Nephron progenitor cell (in vitro differentiated cells): ENCODE data around the gene RALY.
"Not testable (repeated sequence)": the region's sequence is repeated elsewhere in the genome, so short reads cannot be mapped to it uniquely, and the experiment has no call there.

Source experiments
- DNase-seq: peaks from one replicate; pipeline ENCODE4 v3.0.0; 2021
- H3K27ac Mint-ChIP-seq: 2 replicates; pipeline ENCODE4 v1.8.0; 2021; ENCODE audit warnings: mild to moderate bottlenecking, moderate library complexity, mixed read lengths
- H3K27me3 Mint-ChIP-seq: 2 replicates; pipeline ENCODE4 v1.8.0; 2021; ENCODE audit warnings: mild to moderate bottlenecking, low read depth, mixed read lengths; ENCODE audit not compliant: poor library complexity
- H3K36me3 Mint-ChIP-seq: 2 replicates; pipeline ENCODE4 v1.8.0; 2021; ENCODE audit warnings: low read depth, mixed read lengths
- H3K4me1 Mint-ChIP-seq: 2 replicates; pipeline ENCODE4 v1.8.0; 2021; ENCODE audit warnings: mixed read lengths
- H3K4me3 Mint-ChIP-seq: 2 replicates; pipeline ENCODE4 v1.8.0; 2021; ENCODE audit warnings: mild to moderate bottlenecking, moderate library complexity, mixed read lengths
- H3K9me3 Mint-ChIP-seq: 2 replicates; pipeline ENCODE4 v1.8.0; 2021; ENCODE audit warnings: mild to moderate bottlenecking, moderate library complexity, mixed read lengths
- CTCF ChIP-seq: fragments of 200-600 bp; sonication (generic); IDR thresholded peaks from 2 replicates; pipeline ENCODE4 v1.5.0; 2021; ENCODE audit warnings: antibody characterized with exemption

Gene RALY

DNA sequence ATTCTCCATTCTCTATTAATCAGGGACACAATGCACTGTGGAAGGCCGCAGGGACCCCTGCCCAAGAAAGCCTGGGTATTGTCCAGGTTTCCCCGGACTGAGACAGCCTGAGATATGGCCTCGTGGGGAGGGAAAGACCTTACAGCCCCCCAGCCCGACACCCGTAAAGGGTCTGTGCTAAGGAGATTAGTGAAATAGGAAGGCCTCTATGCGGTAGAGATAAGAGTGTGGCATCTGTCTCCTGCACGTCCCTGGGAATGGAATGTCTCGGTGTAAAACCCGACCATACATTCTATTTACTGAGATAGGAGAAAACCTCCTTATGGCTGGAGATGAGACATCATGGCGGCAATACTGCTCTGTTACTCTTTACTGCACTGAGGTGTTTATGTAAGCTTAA is 134.1 kb downstream of the RALY start:
- Mint-ChIP-seq H3K36me3 (peaks cover 5% of the 10 kb centered on the region), H3K4me3 (no peak overlapping the region), H3K27me3 (peaks cover 39% of the 10 kb centered on the region), H3K27ac (no peak overlapping the region), H3K9me3 (peaks cover 22% of the 10 kb centered on the region), H3K4me1 (no peaks in the 10 kb centered on the region)
- DNase-seq = no peak
- no peak for TF ChIP-seq CTCF

DNA sequence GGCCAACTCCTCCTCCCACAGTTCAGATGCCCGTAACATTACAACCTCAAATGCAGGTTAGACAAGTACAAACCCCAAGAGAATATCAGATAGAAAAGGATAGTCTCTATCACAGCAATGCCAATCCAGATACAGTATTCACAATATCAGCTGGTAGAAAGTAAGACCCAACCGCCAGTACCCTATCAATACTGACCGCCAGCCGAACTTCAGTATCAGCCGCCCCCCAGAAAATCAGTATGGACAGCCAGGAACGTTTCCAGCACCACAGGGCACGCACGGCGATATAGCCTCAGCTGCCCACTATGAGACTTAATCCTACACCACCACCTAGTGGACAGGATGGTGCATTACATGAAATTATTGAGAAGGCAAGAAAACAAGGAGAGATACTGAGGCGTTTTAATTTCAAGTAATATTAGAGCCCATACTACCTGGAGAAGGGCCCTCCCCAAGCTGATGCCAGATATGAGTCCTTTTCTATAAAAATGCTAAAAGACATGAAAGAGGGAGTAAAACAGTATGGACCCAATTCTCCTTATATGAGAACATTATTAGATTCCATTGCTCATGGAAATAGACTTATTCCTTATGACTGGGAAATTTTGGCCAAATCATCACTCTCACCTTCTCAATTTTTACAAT is 135.9 kb downstream of the RALY start:
- Mint-ChIP-seq H3K9me3 (peaks cover 31% of the 10 kb centered on the region), H3K36me3 (peaks cover 5% of the 10 kb centered on the region), H3K27ac (no peak overlapping the region), H3K4me3 (no peak overlapping the region), H3K27me3 (peaks cover 39% of the 10 kb centered on the region), H3K4me1 (no peaks in the 10 kb centered on the region)
- peak; percentile 84 for TF ChIP-seq CTCF
- peak; percentile 64 for DNase-seq

DNA sequence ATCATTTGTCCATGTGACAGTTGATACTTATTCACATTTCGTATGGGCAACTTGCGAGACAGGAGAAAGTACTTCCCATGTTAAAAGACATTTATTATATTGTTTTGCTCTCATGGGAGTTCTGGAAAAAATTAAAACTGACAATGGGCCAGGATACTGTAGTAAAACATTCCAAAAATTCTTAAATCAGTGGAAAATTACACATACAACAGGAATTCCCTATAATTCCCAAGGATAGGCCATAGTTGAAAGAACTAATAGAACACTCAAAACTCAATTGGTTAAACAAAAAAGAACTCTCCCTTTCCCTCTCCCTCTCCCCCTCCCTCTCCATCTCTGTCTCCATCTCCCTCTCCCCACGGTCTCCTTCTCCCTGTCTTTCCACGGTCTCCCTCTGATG is 137.8 kb downstream of the RALY start:
- no peak for TF ChIP-seq CTCF
- H3K4me3 Mint-ChIP-seq = no peak overlapping the region
- DNase-seq = no peak
- H3K9me3 Mint-ChIP-seq = peaks cover 30% of the 10 kb centered on the region
- peaks cover 33% of the 10 kb centered on the region for H3K27me3 Mint-ChIP-seq
- no peak overlapping the region for H3K27ac Mint-ChIP-seq
- H3K36me3 Mint-ChIP-seq = peaks cover 5% of the 10 kb centered on the region
- no peaks in the 10 kb centered on the region for H3K4me1 Mint-ChIP-seq

DNA sequence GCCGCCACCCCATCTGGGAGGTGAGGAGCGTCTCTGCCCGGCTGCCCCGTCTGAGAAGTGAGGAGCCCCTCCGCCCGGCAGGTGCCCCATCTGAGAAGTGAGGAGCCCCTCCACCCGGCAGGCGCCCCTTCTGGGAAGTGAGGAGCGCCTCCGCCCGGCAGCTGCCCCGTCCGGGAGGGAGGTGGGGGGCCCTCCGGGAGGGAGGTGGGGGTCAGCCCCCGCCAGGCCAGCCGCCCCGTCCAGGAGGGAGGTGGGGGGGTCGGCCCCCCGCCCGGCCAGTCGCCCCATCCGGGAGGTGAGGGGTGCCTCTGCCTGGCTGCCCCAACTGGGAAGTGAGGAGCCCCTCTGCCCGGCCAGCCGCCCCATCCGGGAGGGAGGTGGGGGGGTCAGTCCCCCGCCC is 138.8 kb downstream of the RALY start:
- not testable (repeated sequence) for H3K27ac Mint-ChIP-seq, H3K4me3 Mint-ChIP-seq, H3K4me1 Mint-ChIP-seq, H3K36me3 Mint-ChIP-seq, DNase-seq
- H3K9me3 Mint-ChIP-seq = peaks cover 27% of the 10 kb centered on the region
- peaks cover 25% of the 10 kb centered on the region for H3K27me3 Mint-ChIP-seq

GRCh38 chr20:34132943-34133342 is 139.2 kb downstream of the RALY start:
- not testable (repeated sequence) for H3K36me3 Mint-ChIP-seq, H3K4me1 Mint-ChIP-seq, H3K27ac Mint-ChIP-seq, DNase-seq, H3K4me3 Mint-ChIP-seq
- Mint-ChIP-seq H3K27me3 (peaks cover 21% of the 10 kb centered on the region), H3K9me3 (peaks cover 27% of the 10 kb centered on the region)

- Mint-ChIP-seq H3K9me3 (peaks cover 27% of the 10 kb centered on the region), H3K27me3 (peaks cover 16% of the 10 kb centered on the region)
- H3K4me3 Mint-ChIP-seq, H3K36me3 Mint-ChIP-seq, DNase-seq, H3K4me1 Mint-ChIP-seq, H3K27ac Mint-ChIP-seq: not testable (repeated sequence)
These were observed 139.7 kb downstream of the RALY start for GRCh38 chr20:34133365-34133860.
